ENCODE measurements around the gene HTT. TPM values are rescaled to one million over a fixed set of nuclear protein-coding genes. Genes with fewer than 3 reads are reported as not detected.

HTT gene
- total and polyA plus RNA-seq, 10 of the 15 experiments (the other 5 are each of a cell fraction or from before 2014, with no cell fraction given): 3.3 to 113 (median 43.3) TPM

- H3K27ac ChIP-seq (ENCODE audit: control insufficient read depth, insufficient read depth): no peak overlapping the region
- H3K4me1 ChIP-seq (ENCODE audit: control insufficient read depth, insufficient read depth, low read length): no peaks in the 10 kb centered on the region
- intact Hi-C loops (cut with micrococcal nuclease; ENCODE audit: unreplicated experiment) (no loop called here), in situ Hi-C loops (cut with MboI) (no loop called here)
- TF ChIP-seq BCL11A (IDR thresholded peaks at IDR 0.05; ENCODE audit: low read depth, low read length): no peak
- no peak for TF ChIP-seq SMC3 (IDR thresholded peaks at IDR 0.05; ENCODE audit: borderline replicate concordance, low read length)
- TF ChIP-seq CBX3 (IDR thresholded peaks at IDR 0.05; ENCODE audit: borderline replicate concordance, low read depth): no peak
- TF ChIP-seq, protein P1, sequence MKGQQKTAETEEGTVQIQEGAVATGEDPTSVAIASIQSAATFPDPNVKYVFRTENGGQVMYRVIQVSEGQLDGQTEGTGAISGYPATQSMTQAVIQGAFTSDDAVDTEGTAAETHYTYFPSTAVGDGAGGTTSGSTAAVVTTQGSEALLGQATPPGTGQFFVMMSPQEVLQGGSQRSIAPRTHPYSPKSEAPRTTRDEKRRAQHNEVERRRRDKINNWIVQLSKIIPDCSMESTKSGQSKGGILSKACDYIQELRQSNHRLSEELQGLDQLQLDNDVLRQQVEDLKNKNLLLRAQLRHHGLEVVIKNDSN (IDR thresholded peaks at IDR 0.05; ENCODE audit: borderline replicate concordance, extremely low read length, insufficient read depth, low read depth, low read length): no peak
- TF ChIP-seq SUZ12 (IDR thresholded peaks at IDR 0.05; ENCODE audit: unreplicated experiment): no peak
- no peak for TF ChIP-seq IKZF2 (IDR thresholded peaks at IDR 0.05)
- TF ChIP-seq MTA2 (IDR thresholded peaks at IDR 0.05; ENCODE audit: low read depth): no peak
- TF ChIP-seq, protein P2, sequence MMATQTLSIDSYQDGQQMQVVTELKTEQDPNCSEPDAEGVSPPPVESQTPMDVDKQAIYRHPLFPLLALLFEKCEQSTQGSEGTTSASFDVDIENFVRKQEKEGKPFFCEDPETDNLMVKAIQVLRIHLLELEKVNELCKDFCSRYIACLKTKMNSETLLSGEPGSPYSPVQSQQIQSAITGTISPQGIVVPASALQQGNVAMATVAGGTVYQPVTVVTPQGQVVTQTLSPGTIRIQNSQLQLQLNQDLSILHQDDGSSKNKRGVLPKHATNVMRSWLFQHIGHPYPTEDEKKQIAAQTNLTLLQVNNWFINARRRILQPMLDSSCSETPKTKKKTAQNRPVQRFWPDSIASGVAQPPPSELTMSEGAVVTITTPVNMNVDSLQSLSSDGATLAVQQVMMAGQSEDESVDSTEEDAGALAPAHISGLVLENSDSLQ (IDR thresholded peaks at IDR 0.05): no peak
- TF ChIP-seq NR2F1 (conservative IDR thresholded peaks at IDR 0.05): no peak
- no peak for TF ChIP-seq MYB (IDR thresholded peaks at IDR 0.05; ENCODE audit: borderline replicate concordance, low read depth, low read length)
- no peak overlapping the region for H3K4me2 ChIP-seq (ENCODE audit: control insufficient read depth, insufficient read depth)
- no peak overlapping the region for H3K4me3 ChIP-seq
- H3K9ac ChIP-seq (ENCODE audit: control insufficient read depth, insufficient read depth, low read length): no peak overlapping the region
- H4K20me1 ChIP-seq (ENCODE audit: control insufficient read depth, insufficient read depth): no peaks in the 10 kb centered on the region
- ChIA-PET SMC1A (ENCODE audit: uncharacterized antibody, unreplicated experiment) (no interaction called here), RAD21 (ENCODE audit: unreplicated experiment) (no interaction called here), CTCF (no interaction called here), POLR2A (no interaction called here)
- ATAC-seq: no peak
- FAIRE-seq: no peak
- BruUV-seq (replicated peaks): no TSS peak
- peaks cover 7 to 41% of the 10 kb centered on the region in 2 experiments for H3K36me3 ChIP-seq (ENCODE audit: control insufficient read depth in 2 of 2, insufficient read depth in 2 of 2, low read length in 1 of 2)
- no peak overlapping the region for H2AFZ ChIP-seq (ENCODE audit: control insufficient read depth, low read depth, low read length)
- DNase-seq (ENCODE audit: low read depth, low spot score): no peak
- H3K27me3 ChIP-seq (replicated peaks in 1 of 2; ENCODE audit: control insufficient read depth in 2 of 2, insufficient read depth in 2 of 2, low read length in 1 of 2): no peaks in the 10 kb centered on the region
- WGBS (ENCODE audit: insufficient coverage, insufficient replicate concordance, low lambda C conversion rate, missing lambda C conversion rate): 95% methylated on average over 12 of the region's 18 CpGs
- no peaks in the 10 kb centered on the region for H3K9me3 ChIP-seq (replicated peaks; ENCODE audit: control insufficient read depth, insufficient read depth, low read length)
- no peaks in the 10 kb centered on the region for H3K79me2 ChIP-seq (ENCODE audit: control insufficient read depth, insufficient read depth, low read length)
These were observed 164.2 kb downstream of the HTT start for GRCh38 chr4:3238721-3239120.

Measured in GM12878 (cell line).